ENCODE measurements around the gene SPATS2. TPM values are rescaled to one million over a fixed set of nuclear protein-coding genes. Genes with fewer than 3 reads are reported as not detected.

Gene SPATS2
- total RNA-seq, 1 donor from 2014 or later = 49.5 TPM

DNA sequence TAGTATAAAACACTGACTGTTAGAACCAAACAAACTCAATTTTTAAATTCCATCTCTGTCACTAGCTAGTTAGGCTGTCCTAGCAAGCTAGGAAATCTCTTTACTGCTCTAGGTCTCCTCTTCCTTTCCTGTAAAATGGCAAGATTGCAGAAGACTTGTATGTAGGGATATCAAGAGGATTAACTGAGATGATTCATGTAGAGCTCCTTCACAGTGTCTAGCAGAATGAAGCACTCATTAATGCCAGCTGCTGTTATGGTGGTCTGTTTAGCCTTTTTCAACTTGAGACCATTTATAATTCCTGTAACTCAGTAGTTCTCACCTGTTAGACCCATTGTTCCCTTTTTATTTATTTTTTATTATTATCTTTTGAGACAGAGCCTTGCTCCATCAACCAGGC is 103.7 kb downstream of the SPATS2 start:
- Histone ChIP-seq H3F3A (ENCODE audit: low read depth) (peaks cover 2% of the 10 kb centered on the region), H2AFZ (replicated peaks) (no peak overlapping the region), H3K9ac (no peak overlapping the region), H3K27me3 (no peaks in the 10 kb centered on the region), H3K36me3 (no peaks in the 10 kb centered on the region), H3K4me1 (no peaks in the 10 kb centered on the region), H3K79me2 (ENCODE audit: low read depth) (no peaks in the 10 kb centered on the region), H4K20me1 (ENCODE audit: low read depth) (no peaks in the 10 kb centered on the region), H3K4me3 (no peak overlapping the region), H3K4me2 (no peak overlapping the region), H3K9me3 (ENCODE audit: low read depth) (no peaks in the 10 kb centered on the region), H3K27ac (no peak overlapping the region)
- Mint-ChIP-seq H3K4me3 (no peak overlapping the region), H3K27ac (no peak overlapping the region), H3K27me3 (ENCODE audit: insufficient read depth, low read depth) (no peaks in the 10 kb centered on the region), H3K36me3 (peaks cover 10% of the 10 kb centered on the region), H3K9me3 (no peaks in the 10 kb centered on the region), H3K4me1 (no peaks in the 10 kb centered on the region)
- TF ChIP-seq EZH2phosphoT487 (IDR thresholded peaks at IDR 0.05) = no peak
- TF ChIP-seq EZH2 (IDR thresholded peaks at IDR 0.05) = no peak
- TF ChIP-seq, protein P1, sequence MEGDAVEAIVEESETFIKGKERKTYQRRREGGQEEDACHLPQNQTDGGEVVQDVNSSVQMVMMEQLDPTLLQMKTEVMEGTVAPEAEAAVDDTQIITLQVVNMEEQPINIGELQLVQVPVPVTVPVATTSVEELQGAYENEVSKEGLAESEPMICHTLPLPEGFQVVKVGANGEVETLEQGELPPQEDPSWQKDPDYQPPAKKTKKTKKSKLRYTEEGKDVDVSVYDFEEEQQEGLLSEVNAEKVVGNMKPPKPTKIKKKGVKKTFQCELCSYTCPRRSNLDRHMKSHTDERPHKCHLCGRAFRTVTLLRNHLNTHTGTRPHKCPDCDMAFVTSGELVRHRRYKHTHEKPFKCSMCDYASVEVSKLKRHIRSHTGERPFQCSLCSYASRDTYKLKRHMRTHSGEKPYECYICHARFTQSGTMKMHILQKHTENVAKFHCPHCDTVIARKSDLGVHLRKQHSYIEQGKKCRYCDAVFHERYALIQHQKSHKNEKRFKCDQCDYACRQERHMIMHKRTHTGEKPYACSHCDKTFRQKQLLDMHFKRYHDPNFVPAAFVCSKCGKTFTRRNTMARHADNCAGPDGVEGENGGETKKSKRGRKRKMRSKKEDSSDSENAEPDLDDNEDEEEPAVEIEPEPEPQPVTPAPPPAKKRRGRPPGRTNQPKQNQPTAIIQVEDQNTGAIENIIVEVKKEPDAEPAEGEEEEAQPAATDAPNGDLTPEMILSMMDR (IDR thresholded peaks at IDR 0.05) = no peak
- DNase-seq (ENCODE audit: low spot score) = no peak

DNA sequence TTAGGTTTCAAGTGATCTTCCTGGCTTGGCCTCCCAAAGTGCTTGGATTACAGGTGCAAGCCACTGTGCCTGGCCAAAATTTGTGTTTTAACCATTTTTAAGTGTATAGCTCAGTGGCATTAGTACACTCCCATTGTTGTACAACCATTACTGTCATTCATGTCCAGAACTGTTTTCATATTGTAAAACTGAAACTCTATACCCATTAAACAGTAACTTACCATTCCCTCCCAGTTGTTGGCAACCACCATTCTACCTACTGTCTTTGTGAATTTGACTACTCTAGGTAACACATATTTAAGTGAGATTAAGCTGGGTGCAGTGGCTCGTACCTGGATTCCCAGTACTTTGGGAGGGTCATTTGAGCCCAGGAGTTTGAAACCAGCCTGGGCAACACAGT is 104.3 kb downstream of the SPATS2 start:
- no peak overlapping the region for H2AFZ ChIP-seq (replicated peaks)
- H3K4me3 Mint-ChIP-seq = no peak overlapping the region
- H3F3A ChIP-seq (ENCODE audit: low read depth) = peaks cover 7% of the 10 kb centered on the region
- H3K4me1 ChIP-seq = no peaks in the 10 kb centered on the region
- H3K27ac ChIP-seq = no peak overlapping the region
- DNase-seq (ENCODE audit: low spot score) = no peak
- no peak overlapping the region for H3K4me3 ChIP-seq
- no peak overlapping the region for H3K4me2 ChIP-seq
- TF ChIP-seq, protein P1 (IDR thresholded peaks at IDR 0.05) = no peak
- TF ChIP-seq EZH2 (IDR thresholded peaks at IDR 0.05) = no peak
- no peak for TF ChIP-seq EZH2phosphoT487 (IDR thresholded peaks at IDR 0.05)
- no peaks in the 10 kb centered on the region for H4K20me1 ChIP-seq (ENCODE audit: low read depth)
- H3K9me3 ChIP-seq (ENCODE audit: low read depth) = no peaks in the 10 kb centered on the region
- H3K9me3 Mint-ChIP-seq = peaks cover 1% of the 10 kb centered on the region
- H3K36me3 ChIP-seq = no peaks in the 10 kb centered on the region
- H3K27me3 Mint-ChIP-seq (ENCODE audit: insufficient read depth, low read depth) = peaks cover 3% of the 10 kb centered on the region
- no peaks in the 10 kb centered on the region for H3K79me2 ChIP-seq (ENCODE audit: low read depth)
- H3K27me3 ChIP-seq = no peaks in the 10 kb centered on the region
- H3K4me1 Mint-ChIP-seq = no peaks in the 10 kb centered on the region
- H3K36me3 Mint-ChIP-seq = peaks cover 12% of the 10 kb centered on the region
- H3K27ac Mint-ChIP-seq = no peak overlapping the region
- H3K9ac ChIP-seq = no peak overlapping the region

DNA sequence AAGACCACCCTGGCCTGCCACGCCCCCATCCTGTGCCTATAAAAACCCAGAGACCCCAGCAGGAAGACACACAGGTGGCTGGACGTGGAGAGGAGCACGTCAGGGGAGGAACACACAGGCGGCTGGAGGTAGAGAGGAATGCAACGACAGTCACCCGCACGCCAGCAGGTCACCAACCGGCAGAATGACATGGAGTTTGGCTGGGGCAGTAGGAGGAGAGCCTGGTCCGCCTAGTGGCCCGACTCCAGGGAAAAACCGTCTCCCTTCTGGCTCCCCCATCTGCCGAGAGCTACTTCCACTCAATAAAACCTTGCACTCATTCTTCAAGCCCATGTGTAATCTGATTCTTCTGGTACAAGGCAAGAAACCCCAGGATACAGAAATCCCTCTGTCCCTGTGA is 108.8 kb downstream of the SPATS2 start:
- no peak for DNase-seq (ENCODE audit: low spot score)
- Mint-ChIP-seq H3K9me3 (peaks cover 2% of the 10 kb centered on the region), H3K4me1 (peaks cover 6% of the 10 kb centered on the region), H3K4me3 (no peak overlapping the region), H3K36me3 (peaks cover 12% of the 10 kb centered on the region), H3K27me3 (ENCODE audit: insufficient read depth, low read depth) (peaks cover 3% of the 10 kb centered on the region), H3K27ac (no peak overlapping the region)
- Histone ChIP-seq H4K20me1 (ENCODE audit: low read depth) (peaks cover 4% of the 10 kb centered on the region), H3K4me3 (no peak overlapping the region), H3K4me2 (no peak overlapping the region), H3K27ac (no peak overlapping the region), H3K27me3 (no peaks in the 10 kb centered on the region), H3K9ac (no peak overlapping the region), H3F3A (ENCODE audit: low read depth) (peaks cover 18% of the 10 kb centered on the region), H2AFZ (replicated peaks) (no peak overlapping the region), H3K36me3 (no peaks in the 10 kb centered on the region), H3K79me2 (ENCODE audit: low read depth) (peaks cover 10% of the 10 kb centered on the region), H3K4me1 (peaks cover 14% of the 10 kb centered on the region), H3K9me3 (ENCODE audit: low read depth) (no peaks in the 10 kb centered on the region)
- TF ChIP-seq, protein P1 (IDR thresholded peaks at IDR 0.05) = no peak
- TF ChIP-seq EZH2 (IDR thresholded peaks at IDR 0.05) = no peak
- no peak for TF ChIP-seq EZH2phosphoT487 (IDR thresholded peaks at IDR 0.05)
